ENCODE results near the gene KCNK7.

KCNK7 gene

DNA sequence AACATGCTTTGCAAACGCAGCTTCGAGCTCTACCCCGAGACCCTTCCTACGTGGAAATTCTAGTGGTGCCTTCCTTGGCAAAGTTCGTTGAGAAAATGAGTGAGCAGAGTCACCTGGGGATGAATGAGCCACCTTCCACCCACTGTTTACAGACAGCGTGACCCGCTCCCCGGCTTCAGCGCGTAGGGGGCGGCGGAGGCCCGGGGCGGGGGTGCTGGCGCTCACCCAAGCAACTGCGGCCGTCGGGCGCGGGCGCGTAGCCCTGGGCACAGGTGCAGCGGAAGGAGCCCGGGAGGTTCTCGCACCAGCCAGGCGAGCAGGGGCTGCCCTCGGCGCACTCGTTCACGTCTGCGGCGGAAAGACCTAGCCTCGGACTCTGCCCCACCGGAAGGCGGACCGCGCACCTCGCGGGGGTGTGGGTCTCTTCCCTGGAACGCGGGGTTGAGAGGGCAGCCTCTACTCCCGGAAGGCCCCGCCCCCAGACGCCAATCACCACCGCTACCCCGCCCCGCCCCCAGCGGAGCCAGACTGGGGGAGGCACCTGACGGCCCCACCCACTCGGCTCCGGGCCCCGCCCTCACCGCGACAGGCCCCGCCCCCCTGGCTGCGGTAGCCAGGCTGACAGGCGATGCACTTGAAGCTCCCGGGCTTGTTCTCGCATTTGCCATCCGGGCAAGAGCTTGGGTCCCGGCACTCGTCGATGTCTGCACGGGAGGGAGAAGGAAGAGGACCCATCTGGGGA is 49.2 kb downstream of the KCNK7 start:
- H3K27me3 ChIP-seq: no peaks in the 10 kb centered on the region

DNA sequence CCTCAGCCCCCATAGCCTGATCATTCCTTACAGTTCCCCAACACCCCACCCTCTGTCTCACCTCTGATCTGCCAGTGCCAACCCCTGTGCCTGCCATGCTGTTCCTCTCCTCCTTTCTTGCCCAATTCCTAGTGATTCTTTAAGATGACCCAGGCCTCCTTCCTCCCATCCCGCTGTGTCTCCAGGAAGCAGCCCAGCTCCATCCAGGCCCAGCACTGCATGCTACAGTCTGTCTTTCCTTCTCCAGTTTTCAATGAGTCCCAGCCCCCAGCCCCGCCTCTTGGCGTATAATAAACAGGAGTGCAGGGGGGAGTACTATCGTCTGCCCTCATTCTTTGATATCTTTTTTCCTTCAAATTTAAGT is 49.8 kb downstream of the KCNK7 start:
- Histone ChIP-seq H3K4me2 (peak overlapping the region; percentile 79 to 100 (median 94)), H3K36me3 (peaks cover under 1 to 52% (median 7%) of the 10 kb centered on the region in 11 experiments; a peak in 13 of 22 replicates), H3K27me3 (no peaks in the 10 kb centered on the region), H3K27ac (peak overlapping the region in 6 of 11 experiments; percentile 15 to 74 (median 62); a peak in 9 of 22 replicates), H3K4me1 (peaks cover 49 to 94% (median 83%) of the 10 kb centered on the region in 10 experiments), H4K20me1 (peaks cover 0 to 36% (median 8%) of the 10 kb centered on the region in 11 experiments; a peak in 10 of 22 replicates), H3K9me3 (replicated peaks in 1 of 11) (no peaks in the 10 kb centered on the region), H3K4me3 (peak overlapping the region in 5 of 10 experiments; percentile 47 to 67 (median 56); a peak in 8 of 20 replicates), H3K9ac (peak overlapping the region in 7 of 11 experiments; percentile 15 to 60 (median 38); a peak in 7 of 22 replicates)
- TF ChIP-seq Cebpa-rat (IDR thresholded peaks at IDR 0.05): no peak

More for the DNA sequence above, 49.2 kb downstream of the KCNK7 start:
- Histone ChIP-seq H3K27ac (peak overlapping the region in 8 of 11 experiments; percentile 15 to 76 (median 52); a peak in 13 of 22 replicates), H3K4me1 (peaks cover 45 to 94% (median 81%) of the 10 kb centered on the region in 10 experiments), H4K20me1 (peaks cover 0 to 36% (median 8%) of the 10 kb centered on the region in 11 experiments; a peak in 10 of 22 replicates), H3K4me3 (peak overlapping the region; percentile 35 to 67 (median 52); a peak in 19 of 20 replicates), H3K9ac (peak overlapping the region; percentile 20 to 78 (median 59); a peak in 18 of 22 replicates), H3K4me2 (peak overlapping the region; percentile 79 to 100 (median 94)), H3K9me3 (replicated peaks in 1 of 11) (no peaks in the 10 kb centered on the region), H3K36me3 (peaks cover 6 to 57% (median 11%) of the 10 kb centered on the region in 11 experiments; a peak in 15 of 22 replicates)
- no peak for TF ChIP-seq Cebpa-rat (IDR thresholded peaks at IDR 0.05)
